ENCODE results near the gene USP27X.

The USP27X gene

DNA sequence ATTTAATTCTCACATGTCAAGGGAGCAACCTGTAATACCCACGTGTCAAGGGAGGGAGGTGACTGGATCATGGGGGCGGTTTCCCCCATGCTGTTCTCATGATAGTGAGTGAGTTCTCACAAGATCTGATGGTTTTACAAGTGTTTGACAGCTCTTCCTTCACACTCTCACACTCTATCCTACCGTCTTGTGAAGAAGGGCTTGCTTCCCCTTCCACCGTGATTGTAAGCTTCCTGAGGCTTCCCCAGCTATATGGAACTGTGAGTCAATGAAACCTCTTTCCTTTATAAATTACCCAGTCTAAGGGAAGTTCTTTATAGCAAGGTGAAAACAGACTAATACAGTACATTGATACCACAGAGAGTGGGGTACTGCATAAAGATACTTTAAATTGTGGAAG, 17.7 kb downstream of the USP27X start:
- FAIRE-seq: no peak
- TF ChIP-seq POLR2AphosphoS5 (IDR thresholded peaks at IDR 0.05; ENCODE audit: low read depth, low read length) (no peak), POLR2A (IDR thresholded peaks at IDR 0.05; ENCODE audit: low read depth, low read length) (no peak), TAF1 (IDR thresholded peaks at IDR 0.05; ENCODE audit: borderline replicate concordance, low read depth, low read length) (no peak)
- DNase-seq (ENCODE audit: insufficient read length): no peak

DNA sequence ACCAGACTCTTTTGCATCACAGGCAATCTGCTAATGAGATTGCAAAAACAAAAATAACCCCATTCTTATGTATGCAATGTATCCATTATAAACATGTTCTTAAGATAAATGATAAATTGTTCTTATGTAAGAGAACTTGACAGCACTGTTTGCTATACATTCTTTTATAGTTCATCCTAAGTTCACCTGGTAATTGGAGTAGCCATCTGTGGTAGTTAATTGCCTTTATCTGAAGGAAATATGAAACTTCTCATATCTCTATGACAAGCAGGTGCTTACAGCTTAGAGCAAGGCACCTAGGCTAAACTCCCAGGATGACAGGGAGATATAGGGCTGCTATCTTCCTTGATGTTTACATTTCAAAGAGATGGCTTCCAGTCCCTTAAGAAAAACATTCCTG, 21.8 kb downstream of the USP27X start:
- no peak for TF ChIP-seq TAF1 (IDR thresholded peaks at IDR 0.05; ENCODE audit: borderline replicate concordance, low read depth, low read length)
- TF ChIP-seq POLR2AphosphoS5 (IDR thresholded peaks at IDR 0.05; ENCODE audit: low read depth, low read length): no peak
- TF ChIP-seq POLR2A (IDR thresholded peaks at IDR 0.05; ENCODE audit: low read depth, low read length): no peak
- DNase-seq (ENCODE audit: insufficient read length): no peak
- FAIRE-seq: no peak

DNA sequence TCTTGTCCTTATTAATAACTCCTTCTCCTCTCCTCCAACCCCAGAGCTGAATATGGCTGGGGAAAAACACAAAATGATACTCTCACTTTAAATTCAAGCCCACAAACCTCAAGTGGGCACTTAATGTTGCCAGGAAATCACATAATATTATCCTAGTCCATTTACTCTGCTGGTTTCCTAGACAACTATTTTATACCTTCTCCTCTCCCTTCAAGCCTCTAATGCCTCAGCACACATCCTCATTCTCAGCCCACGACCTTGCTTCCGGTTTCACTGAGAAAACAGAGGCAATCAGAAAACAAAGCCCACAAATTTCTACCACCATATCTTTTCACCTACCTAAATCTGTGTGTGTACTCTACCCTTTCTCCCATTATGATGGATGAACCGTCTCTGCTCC, 31.1 kb downstream of the USP27X start:
- no peak for DNase-seq (ENCODE audit: insufficient read length)
- TF ChIP-seq POLR2AphosphoS5 (IDR thresholded peaks at IDR 0.05; ENCODE audit: low read depth, low read length): no peak
- TF ChIP-seq TAF1 (IDR thresholded peaks at IDR 0.05; ENCODE audit: borderline replicate concordance, low read depth, low read length): no peak
- TF ChIP-seq POLR2A (IDR thresholded peaks at IDR 0.05; ENCODE audit: low read depth, low read length): no peak
- peak; percentile 70 for FAIRE-seq

DNA sequence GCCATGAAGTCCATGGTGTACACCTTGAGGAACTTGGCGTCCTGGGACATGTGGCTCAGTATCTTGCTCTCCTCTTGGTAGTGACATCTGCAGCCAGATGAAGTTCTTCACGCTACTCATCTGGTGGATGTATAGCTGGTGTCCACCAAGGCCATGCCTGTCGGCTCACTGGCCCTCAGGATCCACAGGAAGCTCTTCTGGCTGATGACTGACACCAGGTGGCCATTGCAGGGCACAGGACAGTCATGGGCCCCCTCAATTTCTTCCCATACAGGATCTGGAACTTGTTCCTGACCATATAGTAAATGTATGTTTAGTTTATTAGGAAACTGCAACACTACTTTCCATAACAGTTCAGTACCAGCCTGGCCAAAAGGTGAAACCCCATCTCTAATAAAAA, 32.8 kb downstream of the USP27X start:
- no peak for DNase-seq (ENCODE audit: insufficient read length)
- no peak for FAIRE-seq
- TF ChIP-seq POLR2A (IDR thresholded peaks at IDR 0.05; ENCODE audit: low read depth, low read length) (no peak), POLR2AphosphoS5 (IDR thresholded peaks at IDR 0.05; ENCODE audit: low read depth, low read length) (no peak), TAF1 (IDR thresholded peaks at IDR 0.05; ENCODE audit: borderline replicate concordance, low read depth, low read length) (no peak)

DNA sequence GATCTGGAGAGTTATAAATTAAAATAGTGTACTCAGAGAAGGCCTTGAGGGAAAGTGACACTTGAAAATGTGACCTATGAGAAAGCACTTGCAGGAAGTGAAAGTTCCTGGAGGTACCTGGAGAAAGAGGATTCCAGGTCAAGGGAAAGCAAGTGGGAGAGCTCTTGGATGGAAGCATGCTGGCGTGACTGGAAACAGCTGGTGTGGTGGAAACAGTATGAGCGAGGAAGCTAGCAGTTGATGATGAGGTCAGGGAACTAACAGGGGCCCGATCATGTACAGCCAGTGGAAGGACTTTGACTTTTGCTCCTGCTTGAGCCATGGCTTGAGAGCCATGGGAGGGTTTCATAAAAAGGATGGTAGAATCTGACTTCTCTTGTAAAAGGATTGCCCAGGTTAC, 33.6 kb downstream of the USP27X start:
- FAIRE-seq (no peak), DNase-seq (ENCODE audit: insufficient read length) (no peak)
- TF ChIP-seq POLR2AphosphoS5 (IDR thresholded peaks at IDR 0.05; ENCODE audit: low read depth, low read length): no peak
- no peak for TF ChIP-seq TAF1 (IDR thresholded peaks at IDR 0.05; ENCODE audit: borderline replicate concordance, low read depth, low read length)
- no peak for TF ChIP-seq POLR2A (IDR thresholded peaks at IDR 0.05; ENCODE audit: low read depth, low read length)

DNA sequence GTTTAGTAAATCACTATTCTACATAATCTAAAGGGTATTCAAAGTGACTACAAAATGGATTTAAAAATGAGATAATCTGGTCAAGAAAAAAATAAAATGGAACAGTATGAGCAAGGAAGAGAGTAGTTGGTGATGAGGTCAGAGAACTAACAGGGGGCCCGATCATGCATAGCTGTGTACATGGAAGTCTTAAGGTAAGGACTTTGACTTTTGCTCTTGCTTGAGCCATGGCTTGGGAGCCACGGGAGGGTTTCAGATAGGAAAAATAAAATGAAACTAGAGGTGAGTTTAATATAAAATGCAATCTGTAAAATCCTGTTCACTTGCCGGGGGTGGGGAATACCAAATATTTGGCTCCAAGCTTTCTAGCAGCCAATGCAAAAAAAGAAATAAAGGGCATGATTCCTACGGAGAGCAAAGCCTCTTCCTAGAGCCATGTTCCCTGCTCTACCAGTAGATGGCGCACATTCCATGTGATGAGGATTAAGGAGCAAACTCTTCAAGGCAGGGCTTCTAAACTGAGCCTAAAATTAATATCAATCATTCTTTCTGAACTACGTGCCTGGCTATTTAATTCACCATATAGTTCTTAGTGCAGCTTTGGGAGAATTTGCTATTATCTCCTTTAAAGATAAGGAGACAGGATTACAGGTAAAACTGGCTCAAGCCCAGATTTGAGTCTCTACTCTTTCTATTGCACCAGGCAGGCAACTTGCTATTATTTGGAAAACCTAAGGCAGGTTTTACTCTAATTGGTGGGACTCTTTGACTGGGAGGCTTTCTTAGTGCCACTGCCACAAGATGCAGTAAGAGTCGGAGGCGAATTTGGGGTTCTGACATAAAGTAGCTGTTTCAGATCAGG, 36.3 kb downstream of the USP27X start:
- DNase-seq (ENCODE audit: insufficient read length) (no peak), FAIRE-seq (peak; percentile 90)
- no peak for TF ChIP-seq TAF1 (IDR thresholded peaks at IDR 0.05; ENCODE audit: borderline replicate concordance, low read depth, low read length)

DNA sequence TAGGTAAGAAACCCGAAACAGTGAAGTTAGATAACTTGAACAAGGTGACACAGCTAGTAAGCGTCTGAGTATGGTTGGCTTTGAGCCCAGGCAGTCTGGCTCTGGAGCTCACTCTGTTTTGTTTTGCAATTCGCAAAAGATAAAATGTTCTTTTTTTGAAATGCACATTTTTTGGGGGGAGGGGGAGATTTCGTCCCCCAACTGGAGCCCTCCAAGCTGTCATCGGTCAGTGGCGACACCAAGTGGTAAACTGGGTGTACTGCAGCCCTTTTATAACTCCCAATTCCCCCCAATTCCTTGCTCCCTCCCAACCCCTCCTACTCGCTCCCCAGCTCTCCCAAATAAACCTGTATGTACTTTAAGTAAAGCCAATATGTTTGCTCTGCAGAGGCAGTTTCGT, 40.3 kb downstream of the USP27X start:
- DNase-seq (ENCODE audit: insufficient read length): no peak
- no peak for FAIRE-seq
- TF ChIP-seq POLR2AphosphoS5 (IDR thresholded peaks at IDR 0.05; ENCODE audit: low read depth, low read length) (no peak), TAF1 (IDR thresholded peaks at IDR 0.05; ENCODE audit: borderline replicate concordance, low read depth, low read length) (no peak), POLR2A (IDR thresholded peaks at IDR 0.05; ENCODE audit: low read depth, low read length) (no peak)

DNA sequence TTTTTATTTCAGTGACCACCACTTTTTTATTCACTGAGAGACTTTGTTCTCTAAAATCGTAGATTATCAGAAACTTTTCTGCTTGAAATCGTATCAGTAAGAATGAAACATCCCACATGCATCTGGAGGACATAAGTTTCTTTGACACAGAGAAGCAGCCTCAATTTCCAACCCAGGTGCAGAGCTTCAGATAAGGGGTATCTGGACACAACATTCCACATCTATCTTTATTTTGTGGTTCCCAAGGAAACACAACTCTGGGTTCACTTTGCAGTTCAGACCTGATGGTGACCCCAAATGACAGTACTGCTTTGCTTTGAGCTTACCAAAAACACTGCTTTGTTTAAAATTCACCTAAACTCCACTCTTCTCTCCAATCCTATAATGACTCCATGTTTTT, 41.8 kb downstream of the USP27X start:
- FAIRE-seq (no peak), DNase-seq (ENCODE audit: insufficient read length) (no peak)
- TF ChIP-seq TAF1 (IDR thresholded peaks at IDR 0.05; ENCODE audit: borderline replicate concordance, low read depth, low read length) (no peak), POLR2AphosphoS5 (IDR thresholded peaks at IDR 0.05; ENCODE audit: low read depth, low read length) (no peak), POLR2A (IDR thresholded peaks at IDR 0.05; ENCODE audit: low read depth, low read length) (no peak)

DNA sequence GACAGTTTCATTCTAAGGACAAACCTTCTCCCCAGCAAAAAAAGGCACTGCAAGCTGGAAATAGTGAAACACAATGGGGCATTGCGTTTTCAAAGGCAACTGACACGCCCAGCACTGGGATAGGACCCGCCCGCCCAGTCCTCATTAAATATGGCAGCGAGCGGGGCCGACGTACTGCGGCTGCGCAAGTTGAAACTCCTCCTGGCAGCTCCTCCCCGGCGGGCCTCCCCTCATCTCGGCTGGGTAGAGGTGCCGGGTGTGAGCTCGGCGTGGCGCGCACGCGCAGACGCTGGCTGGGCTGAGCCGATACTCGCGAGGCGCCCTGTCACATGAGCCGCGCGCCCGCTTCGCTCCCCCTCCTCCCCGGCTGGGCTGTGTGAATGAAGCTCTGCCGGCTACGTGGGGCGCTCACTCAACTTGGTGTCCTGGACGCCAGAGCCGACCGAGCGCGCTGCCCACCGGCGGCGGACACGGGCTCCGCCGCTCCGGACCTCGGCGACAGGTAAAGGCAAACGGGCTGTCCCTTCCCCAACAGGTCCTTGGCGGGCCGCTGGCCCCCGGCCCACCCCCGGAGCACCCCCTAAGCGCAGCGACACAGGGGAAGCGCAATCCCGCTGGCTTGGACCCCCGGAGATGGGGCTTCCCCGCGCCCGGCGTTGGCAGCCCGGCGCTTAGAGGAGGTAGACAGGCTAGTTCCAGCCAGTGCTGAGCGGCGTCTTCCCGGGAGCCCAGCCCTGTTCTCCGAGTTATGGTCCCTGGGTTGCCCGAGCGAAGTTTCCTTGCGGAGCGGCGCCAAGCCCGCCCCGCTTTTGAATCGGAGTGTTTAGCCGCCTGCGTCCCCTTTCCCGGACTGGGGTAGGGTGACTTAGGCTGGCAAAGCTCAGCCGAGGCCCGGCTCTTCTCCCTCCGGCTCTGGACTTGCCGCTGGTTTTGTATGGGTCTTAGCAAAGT, 43.3 kb downstream of the USP27X start, which contains the start of gene CLCN5:
CLCN5 (plus strand) TSS at position 306 of the 951 bp plus-strand sequence. CDS start 2,703 bp downstream, outside the sequence.
- FAIRE-seq (peak; percentile 88), DNase-seq (ENCODE audit: insufficient read length) (peak; percentile 71)
- no peak for TF ChIP-seq TAF1 (IDR thresholded peaks at IDR 0.05; ENCODE audit: borderline replicate concordance, low read depth, low read length)
- TF ChIP-seq POLR2AphosphoS5 (IDR thresholded peaks at IDR 0.05; ENCODE audit: low read depth, low read length): no peak
- peak; percentile 34; the same call in 1 of the 2 replicates for TF ChIP-seq POLR2A (IDR thresholded peaks at IDR 0.05; ENCODE audit: low read depth, low read length)

DNA sequence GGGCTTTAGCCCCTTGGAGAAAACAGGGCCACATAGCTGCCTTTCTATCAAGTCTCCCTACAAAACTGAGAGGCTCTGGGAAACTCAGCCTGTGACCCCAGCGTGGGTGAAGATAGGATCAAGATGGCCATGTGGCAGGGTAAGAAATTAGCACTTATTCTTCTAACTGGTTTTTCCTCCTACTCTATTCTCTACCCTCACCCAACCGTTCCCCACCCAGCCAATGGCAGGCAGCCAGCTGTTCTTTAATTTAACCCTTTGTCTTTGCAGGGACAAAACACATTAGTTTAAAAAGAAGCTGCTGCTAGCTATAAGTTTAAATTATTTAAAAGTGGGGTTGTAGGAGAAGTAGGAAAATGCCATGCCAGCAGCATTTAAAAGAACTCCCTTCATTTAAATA, 45.9 kb downstream of the USP27X start:
- TF ChIP-seq POLR2A (IDR thresholded peaks at IDR 0.05; ENCODE audit: low read depth, low read length): no peak
- TF ChIP-seq POLR2AphosphoS5 (IDR thresholded peaks at IDR 0.05; ENCODE audit: low read depth, low read length): no peak
- TF ChIP-seq TAF1 (IDR thresholded peaks at IDR 0.05; ENCODE audit: borderline replicate concordance, low read depth, low read length): no peak
- no peak for DNase-seq (ENCODE audit: insufficient read length)
- FAIRE-seq: no peak

DNA sequence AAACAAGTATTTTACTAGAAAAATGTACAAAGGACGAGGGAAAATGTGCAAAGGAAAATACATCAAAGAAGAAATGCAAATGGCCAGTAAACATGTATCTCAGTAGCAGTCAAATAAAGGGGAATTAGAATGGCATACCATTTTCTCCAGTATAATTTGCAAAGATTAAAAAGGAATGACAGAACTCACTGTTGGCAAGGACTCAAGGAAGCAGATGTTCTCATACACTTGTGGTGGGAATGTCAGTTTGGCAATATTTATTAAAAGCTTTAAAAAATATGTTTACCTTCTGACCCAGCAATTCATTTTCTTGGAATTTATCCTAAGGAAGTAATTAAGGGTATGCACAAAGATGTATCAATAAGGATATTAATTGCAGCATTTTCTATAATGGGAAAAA, 50.8 kb downstream of the USP27X start:
- TF ChIP-seq POLR2AphosphoS5 (IDR thresholded peaks at IDR 0.05; ENCODE audit: low read depth, low read length) (no peak), POLR2A (IDR thresholded peaks at IDR 0.05; ENCODE audit: low read depth, low read length) (no peak), TAF1 (IDR thresholded peaks at IDR 0.05; ENCODE audit: borderline replicate concordance, low read depth, low read length) (no peak)
- no peak for DNase-seq (ENCODE audit: insufficient read length)
- no peak for FAIRE-seq

Data from GM12892 (cell line).